Osteoblast (primary cell): Measurements from ENCODE around the gene KRTAP13-1. TPM values are rescaled to one million over a fixed set of nuclear protein-coding genes. Genes with fewer than 3 reads are reported as not detected.

Experiments used
- DNase-seq: peaks from one replicate; pipeline ENCODE4 v3.0.0; 2011; ENCODE audit warnings: low spot score, mixed read lengths; ENCODE audit not compliant: insufficient read length; ENCODE audit errors: missing footprints
- H2AFZ ChIP-seq: 2 replicates; pipeline ENCODE4 v1.6.0; 2011; ENCODE audit warnings: mild to moderate bottlenecking, low read length
- H3K27ac ChIP-seq: 2 replicates; pipeline ENCODE4 v1.5.1; 2011; ENCODE audit warnings: mild to moderate bottlenecking, low read depth, low read length, moderate library complexity
- H3K27me3 ChIP-seq: 2 replicates; pipeline ENCODE4 v1.6.0; 2012; ENCODE audit warnings: mild to moderate bottlenecking, control low read depth, inconsistent platforms, low read length, moderate library complexity; ENCODE audit not compliant: insufficient read depth
- H3K36me3 ChIP-seq: 2 replicates; pipeline ENCODE4 v1.5.1; 2011; ENCODE audit warnings: mild to moderate bottlenecking, low read length, control low read depth, moderate library complexity; ENCODE audit not compliant: insufficient read depth
- H3K4me1 ChIP-seq: 2 replicates; pipeline ENCODE4 v1.5.1; 2011; ENCODE audit warnings: mild to moderate bottlenecking, low read length, control low read depth, moderate library complexity; ENCODE audit not compliant: insufficient read depth
- H3K4me2 ChIP-seq: 2 replicates; pipeline ENCODE4 v1.6.0; 2011; ENCODE audit warnings: mild to moderate bottlenecking, low read length; ENCODE audit not compliant: insufficient read depth
- H3K4me3 ChIP-seq: fragments of 200-600 bp; sonication (generic); 3 replicates; pipeline ENCODE4 v1.5.1; 2012; ENCODE audit warnings: mild to moderate bottlenecking, low read length, inconsistent platforms; ENCODE audit not compliant: insufficient read depth
- H3K79me2 ChIP-seq: 2 replicates; pipeline ENCODE4 v1.6.0; 2012; ENCODE audit warnings: mild to moderate bottlenecking, low read length, control low read depth, inconsistent platforms; ENCODE audit not compliant: insufficient read depth
- H3K9me3 ChIP-seq: 2 replicates; pipeline ENCODE4 v1.5.1; 2011; ENCODE audit warnings: low read depth, low read length, control low read depth
- H4K20me1 ChIP-seq: 2 replicates; pipeline ENCODE4 v1.6.0; 2012; ENCODE audit warnings: mild to moderate bottlenecking, low read length, control low read depth; ENCODE audit not compliant: insufficient read depth
- CTCF ChIP-seq: IDR thresholded peaks from 2 replicates; pipeline ENCODE4 v1.5.1; 2011; ENCODE audit warnings: mild to moderate bottlenecking, low read depth, low read length, moderate library complexity; ENCODE audit errors: extremely low read depth
- total RNA-seq: library from RNA; depleted of rRNA; stranded (reverse); fragments of >200 nt; gene quantifications from 2 replicates; pipeline ENCODE4 v1.2.3, GENCODE V29; 2012

The KRTAP13-1 gene
- total RNA-seq, 1 donor: not detected

DNA sequence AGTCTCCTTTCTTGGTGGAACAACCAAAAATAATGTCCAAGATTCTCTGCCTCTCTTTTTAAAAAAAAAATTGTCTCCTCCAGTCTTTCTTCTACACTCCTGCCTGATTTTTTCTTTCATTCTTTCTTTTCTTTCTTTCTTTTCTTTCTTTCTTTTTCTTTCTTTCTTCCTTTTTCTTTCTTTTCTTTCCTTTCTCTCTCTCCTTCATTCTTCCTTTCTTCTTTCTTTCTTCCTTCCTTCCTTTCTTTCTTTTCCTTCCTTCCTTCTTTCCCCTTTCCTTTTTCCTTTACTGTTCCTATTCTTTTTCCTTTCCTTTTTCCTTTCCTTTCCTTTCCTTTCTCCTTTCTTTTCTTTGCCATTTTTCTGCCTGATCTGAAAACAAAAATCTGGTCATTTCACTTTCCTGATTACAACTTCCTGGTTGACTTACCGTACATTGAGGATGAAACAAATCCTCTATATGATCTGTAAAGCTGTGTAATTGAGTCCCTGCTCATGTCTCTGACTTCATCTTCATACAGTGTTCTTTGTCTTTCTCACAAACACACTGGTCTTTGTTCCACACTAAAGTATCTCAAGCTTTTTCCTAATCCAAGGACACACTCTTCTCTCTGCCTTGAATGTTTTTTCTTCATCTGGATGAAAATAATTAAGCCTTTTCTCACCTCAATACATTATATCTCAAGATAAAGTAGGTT is 41.4 kb upstream of the KRTAP13-1 start:
- Histone ChIP-seq H3K4me3 (no peak overlapping the region), H3K4me1 (no peaks in the 10 kb centered on the region), H3K79me2 (no peaks in the 10 kb centered on the region), H3K36me3 (no peaks in the 10 kb centered on the region), H4K20me1 (no peaks in the 10 kb centered on the region), H2AFZ (no peak overlapping the region), H3K27ac (no peak overlapping the region), H3K9me3 (no peaks in the 10 kb centered on the region), H3K27me3 (no peaks in the 10 kb centered on the region), H3K4me2 (no peak overlapping the region)
- DNase-seq: no peak
- TF ChIP-seq CTCF: no peak

DNA sequence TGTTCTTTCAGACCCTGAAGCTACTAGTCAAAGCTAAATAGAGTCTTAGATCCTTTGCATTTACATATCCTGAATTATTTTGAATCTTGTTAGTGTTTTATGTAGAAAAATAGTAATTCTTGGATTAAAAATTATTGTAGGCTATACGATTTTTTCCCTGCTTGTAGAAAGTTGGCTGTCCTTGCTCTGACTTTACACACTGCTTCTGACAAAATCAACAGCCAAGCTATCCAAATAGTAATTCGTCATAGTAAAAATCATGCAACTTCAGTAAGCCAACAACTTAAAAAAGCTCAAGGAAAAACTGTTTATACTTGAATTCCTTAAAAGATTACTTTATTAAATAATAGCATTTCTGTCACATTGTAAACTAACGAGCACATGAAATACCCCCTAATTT is 39.9 kb upstream of the KRTAP13-1 start:
- no peaks in the 10 kb centered on the region for H3K4me1 ChIP-seq
- H3K79me2 ChIP-seq: no peaks in the 10 kb centered on the region
- H3K36me3 ChIP-seq: no peaks in the 10 kb centered on the region
- TF ChIP-seq CTCF: no peak
- no peaks in the 10 kb centered on the region for H4K20me1 ChIP-seq
- no peaks in the 10 kb centered on the region for H3K9me3 ChIP-seq
- no peak overlapping the region for H3K27ac ChIP-seq
- H2AFZ ChIP-seq: no peak overlapping the region
- no peak overlapping the region for H3K4me2 ChIP-seq
- no peaks in the 10 kb centered on the region for H3K27me3 ChIP-seq
- no peak overlapping the region for H3K4me3 ChIP-seq
- DNase-seq: no peak

DNA sequence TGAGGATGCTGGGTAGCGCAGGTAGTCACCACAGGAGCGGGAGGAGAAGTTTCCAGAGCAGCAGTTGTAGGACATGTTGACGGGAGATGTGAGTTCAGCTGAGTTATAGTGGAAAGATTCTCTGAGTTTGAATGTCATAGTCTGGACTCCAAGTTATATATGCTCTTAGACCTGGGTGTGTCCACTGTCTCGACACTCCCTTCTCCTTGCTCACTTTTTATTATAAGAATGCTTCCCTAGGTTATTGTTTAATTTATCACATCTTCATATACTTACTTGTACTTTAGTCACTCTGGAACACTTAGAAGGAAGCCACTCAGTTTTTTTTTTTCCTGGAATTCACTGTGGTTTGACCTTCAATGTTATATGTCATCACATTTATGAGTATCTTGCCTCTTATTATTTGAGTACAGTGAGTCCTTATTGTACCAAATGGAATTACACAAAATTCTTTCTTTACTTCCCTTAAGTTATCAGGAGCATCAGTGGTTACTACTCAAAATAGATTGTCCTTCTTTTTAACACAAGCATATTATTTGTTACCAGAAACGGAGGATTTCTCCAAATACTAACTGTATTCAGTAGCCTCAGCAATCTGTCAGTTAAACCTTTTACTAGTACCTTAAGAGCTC is 23.6 kb upstream of the KRTAP13-1 start, which contains the start of gene KRTAP13-2:
KRTAP13-2 (minus strand) TSS at position 133 of the 632 bp plus-strand sequence; CDS start at position 75, 58 bp downstream.
- no peaks in the 10 kb centered on the region for H3K4me1 ChIP-seq
- H3K79me2 ChIP-seq: no peaks in the 10 kb centered on the region
- no peak within 1 kb of the TSS for H2AFZ ChIP-seq
- DNase-seq: no peak
- no peaks in the 10 kb centered on the region for H3K36me3 ChIP-seq
- no peak within 1 kb of the TSS for H3K4me2 ChIP-seq
- H4K20me1 ChIP-seq: no peaks in the 10 kb centered on the region
- H3K27ac ChIP-seq: no peak within 1 kb of the TSS
- H3K4me3 ChIP-seq: no peak within 1 kb of the TSS
- H3K9me3 ChIP-seq: no peaks in the 10 kb centered on the region
- no peak for TF ChIP-seq CTCF
- no peaks in the 10 kb centered on the region for H3K27me3 ChIP-seq

GRCh38 chr21:30382201-30382600 is 13.6 kb upstream of the KRTAP13-1 start:
- TF ChIP-seq CTCF: no peak
- no peaks in the 10 kb centered on the region for H3K9me3 ChIP-seq
- DNase-seq: no peak

More at GRCh38 chr21:30382201-30382600, 13.6 kb upstream of the KRTAP13-1 start:
- Histone ChIP-seq H4K20me1 (no peaks in the 10 kb centered on the region), H2AFZ (no peak overlapping the region), H3K4me2 (no peak overlapping the region), H3K4me3 (no peak overlapping the region), H3K27me3 (no peaks in the 10 kb centered on the region), H3K27ac (no peak overlapping the region), H3K36me3 (no peaks in the 10 kb centered on the region), H3K4me1 (no peaks in the 10 kb centered on the region), H3K79me2 (no peaks in the 10 kb centered on the region)
